ENCODE results near the gene ACP2. TPM values are rescaled to one million over a fixed set of nuclear protein-coding genes. Genes with fewer than 3 reads are reported as not detected.
A peak's percentile ranks its signal among the peaks of the same experiment; 100 is the strongest.

The ACP2 gene
- total and polyA plus RNA-seq, 9 of the 15 experiments (the other 6 are each of a cell fraction or from before 2014, with no cell fraction given): 1.9 to 20.0 (median 11.6) TPM

DNA sequence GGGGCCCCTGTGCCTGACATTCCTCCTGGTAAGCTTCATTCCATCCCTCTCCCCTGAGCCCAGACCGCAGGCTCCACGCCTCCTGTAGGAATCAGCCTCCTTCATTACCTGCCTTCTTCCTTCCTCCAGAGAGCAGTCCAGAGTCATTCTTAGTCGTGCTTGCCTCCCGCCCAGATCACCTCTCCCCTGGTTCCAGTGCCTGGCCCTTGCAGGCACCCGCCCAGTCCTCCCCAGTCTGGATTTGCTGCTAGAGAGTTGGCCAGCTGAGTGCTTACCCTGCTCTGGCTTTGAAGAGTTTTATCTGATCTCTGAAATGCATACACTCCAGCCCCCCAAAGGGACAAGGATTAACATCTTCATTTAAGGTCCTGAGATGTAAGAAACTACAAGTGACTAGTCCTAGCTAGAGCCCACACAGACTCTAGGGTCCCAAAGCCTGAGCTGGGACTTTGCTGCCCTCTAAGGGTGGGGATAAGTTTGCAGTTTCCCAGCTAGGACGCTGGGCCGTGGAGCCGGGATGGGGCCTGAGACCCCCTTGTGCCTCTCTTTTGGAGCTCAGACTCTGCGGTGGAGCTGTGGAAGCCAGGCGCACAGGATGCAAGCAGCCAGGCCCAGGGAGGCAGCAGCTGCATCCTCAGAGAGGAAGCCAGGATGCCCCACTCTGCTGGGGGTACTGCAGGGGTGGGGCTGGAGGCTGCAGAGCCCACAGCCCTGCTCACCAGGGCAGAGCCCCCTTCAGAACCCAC lies 10.8 kb upstream of the ACP2 start (continued):
- TF ChIP-seq, protein P1, sequence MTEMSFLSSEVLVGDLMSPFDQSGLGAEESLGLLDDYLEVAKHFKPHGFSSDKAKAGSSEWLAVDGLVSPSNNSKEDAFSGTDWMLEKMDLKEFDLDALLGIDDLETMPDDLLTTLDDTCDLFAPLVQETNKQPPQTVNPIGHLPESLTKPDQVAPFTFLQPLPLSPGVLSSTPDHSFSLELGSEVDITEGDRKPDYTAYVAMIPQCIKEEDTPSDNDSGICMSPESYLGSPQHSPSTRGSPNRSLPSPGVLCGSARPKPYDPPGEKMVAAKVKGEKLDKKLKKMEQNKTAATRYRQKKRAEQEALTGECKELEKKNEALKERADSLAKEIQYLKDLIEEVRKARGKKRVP (CRISPR knock-in tag; IDR thresholded peaks at IDR 0.05): no peak
- TF ChIP-seq, protein P2, sequence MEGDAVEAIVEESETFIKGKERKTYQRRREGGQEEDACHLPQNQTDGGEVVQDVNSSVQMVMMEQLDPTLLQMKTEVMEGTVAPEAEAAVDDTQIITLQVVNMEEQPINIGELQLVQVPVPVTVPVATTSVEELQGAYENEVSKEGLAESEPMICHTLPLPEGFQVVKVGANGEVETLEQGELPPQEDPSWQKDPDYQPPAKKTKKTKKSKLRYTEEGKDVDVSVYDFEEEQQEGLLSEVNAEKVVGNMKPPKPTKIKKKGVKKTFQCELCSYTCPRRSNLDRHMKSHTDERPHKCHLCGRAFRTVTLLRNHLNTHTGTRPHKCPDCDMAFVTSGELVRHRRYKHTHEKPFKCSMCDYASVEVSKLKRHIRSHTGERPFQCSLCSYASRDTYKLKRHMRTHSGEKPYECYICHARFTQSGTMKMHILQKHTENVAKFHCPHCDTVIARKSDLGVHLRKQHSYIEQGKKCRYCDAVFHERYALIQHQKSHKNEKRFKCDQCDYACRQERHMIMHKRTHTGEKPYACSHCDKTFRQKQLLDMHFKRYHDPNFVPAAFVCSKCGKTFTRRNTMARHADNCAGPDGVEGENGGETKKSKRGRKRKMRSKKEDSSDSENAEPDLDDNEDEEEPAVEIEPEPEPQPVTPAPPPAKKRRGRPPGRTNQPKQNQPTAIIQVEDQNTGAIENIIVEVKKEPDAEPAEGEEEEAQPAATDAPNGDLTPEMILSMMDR (IDR thresholded peaks at IDR 0.05 in 2 of 3, conservative IDR thresholded peaks at IDR 0.05 in 1 of 3; ENCODE audit: insufficient read depth in 2 of 3, low read depth in 1 of 3, low read length in 3 of 3): peak; percentile 74 to 83 (median 81)
- TF ChIP-seq HMG20B (CRISPR knock-in tag; IDR thresholded peaks at IDR 0.05) (no peak), ZNF318 (IDR thresholded peaks at IDR 0.05; ENCODE audit: borderline replicate concordance in 1 of 2, low read depth in 1 of 2) (no peak), NRF1 (conservative IDR thresholded peaks at IDR 0.05 in 1 of 2, IDR thresholded peaks at IDR 0.05 in 1 of 2) (no peak)

Data from K562 (cell line).